Tibial nerve (tissue), 4 donors: ENCODE data around the gene RHBDL1. TPM values are rescaled to one million over a fixed set of nuclear protein-coding genes. Genes with fewer than 3 reads are reported as not detected.
A peak's percentile ranks its signal among the peaks of the same experiment; 100 is the strongest.
"Not testable (repeated sequence)": the region's sequence is repeated elsewhere in the genome, so short reads cannot be mapped to it uniquely, and the experiment has no call there.

ENCODE experiments used
- DNase-seq, 2 donors: peaks; one replicate each; pipeline ENCODE4 v3.0.0-alpha.2; 2019; ENCODE audit warnings: low spot score in 2 of 2
- H3K27ac ChIP-seq, 4 donors: fragments of 200-600 bp; sonication (generic) in 3 of 4; one replicate each; pipeline ENCODE4 v1.5.1; 2017 to 2019; ENCODE audit warnings: mild to moderate bottlenecking in 1 of 4
- H3K27me3 ChIP-seq, 2 donors: fragments of 200-600 bp; sonication (generic) in 1 of 2; one replicate each; pipeline versions ENCODE4 v1.5.1 to v1.6.0; 2017 to 2019
- H3K36me3 ChIP-seq, 3 donors: fragments of 200-600 bp; sonication (generic); one replicate each; pipeline ENCODE4 v1.5.1; 2018 to 2019
- H3K4me1 ChIP-seq, 4 donors: fragments of 200-600 bp; sonication (generic) in 3 of 4; one replicate each; pipeline ENCODE4 v1.5.1; 2017 to 2019
- H3K4me3 ChIP-seq, 4 donors: fragments of 200-600 bp; sonication (generic) in 3 of 4; one replicate each; pipeline ENCODE4 v1.5.1; 2017 to 2019; ENCODE audit warnings: mild to moderate bottlenecking in 1 of 4, moderate library complexity in 1 of 4
- H3K9me3 ChIP-seq, 4 donors: fragments of 200-600 bp; sonication (generic) in 3 of 4; one replicate each; pipeline ENCODE4 v1.5.1; 2017 to 2019
- EP300 ChIP-seq, 2 donors: sonication (generic); formaldehyde crosslinking; IDR thresholded peaks; one replicate each; pipeline ENCODE4 v1.6.1; 2017; ENCODE audit warnings: antibody characterized with exemption in 2 of 2, mild to moderate bottlenecking in 1 of 2
- POLR2A ChIP-seq, 2 donors: fragments of 450-650 bp; IDR thresholded peaks; one replicate each; pipeline ENCODE4 v1.6.1; 2017; ENCODE audit warnings: antibody characterized with exemption in 2 of 2, mild to moderate bottlenecking in 2 of 2, moderate library complexity in 2 of 2
- WGBS, 2 donors: methylation state at CpG; one replicate each; pipeline ENCODE4 v1.1.5; 2018; 5-methylcytosine and 5-hydroxymethylcytosine counted together
- total RNA-seq, 4 donors: library from RNA; depleted of rRNA; stranded (reverse); fragments of >200 nt; gene quantifications; one replicate each; pipeline ENCODE4 v1.1.0, GENCODE V29; 2016
- TF ChIP-seq, protein P1 (sequence below), 5 experiments: fragments of 200-600 bp in 3 of 5; fragments of 450-650 bp in 2 of 5; sonication (generic) in 3 of 5; IDR thresholded peaks; one replicate each; pipeline ENCODE4 v1.5.1; 2016 to 2019; ENCODE audit warnings: antibody characterized with exemption in 5 of 5, mild to moderate bottlenecking in 3 of 5, moderate library complexity in 2 of 5

The RHBDL1 gene
- total RNA-seq, 4 donors from 2014 or later: 0.90 to 3.5 (median 1.9) TPM

DNA sequence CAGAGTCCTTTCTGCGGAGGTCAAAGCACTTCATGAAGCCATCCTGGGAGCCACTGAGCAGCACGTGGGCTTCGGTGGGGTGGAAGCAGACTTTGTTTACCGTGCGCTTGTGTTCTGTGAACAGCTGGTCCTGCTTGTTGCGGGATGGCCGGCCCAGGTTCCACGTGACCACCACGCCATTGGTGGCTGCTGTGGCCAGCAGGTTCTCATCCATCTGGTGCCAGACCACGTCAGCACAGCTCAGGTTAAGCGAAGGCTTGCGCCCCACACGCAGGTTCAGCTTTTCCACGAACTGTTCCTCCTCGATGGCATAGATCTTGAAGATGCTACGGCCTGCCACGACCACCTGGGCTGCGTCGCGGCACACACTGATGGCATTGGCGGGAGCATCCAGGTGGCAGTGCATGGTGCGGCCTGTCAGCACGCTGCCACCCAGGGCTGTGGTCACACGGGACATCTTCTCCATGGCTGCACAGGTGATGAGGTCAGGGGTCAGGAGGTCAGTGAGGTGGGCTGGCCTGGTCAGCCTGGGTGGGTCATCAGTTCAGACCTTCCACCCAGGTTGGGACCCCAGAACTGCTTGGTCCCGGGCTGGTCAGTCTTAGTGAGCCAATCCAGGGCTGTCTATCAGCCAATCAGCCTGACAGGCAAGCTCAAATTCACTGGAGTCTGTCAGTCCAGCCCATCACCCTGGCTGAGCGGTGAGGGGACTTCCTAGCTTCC, 13.9 kb downstream of the RHBDL1 start:
- DNase-seq: no peak
- WGBS, 2 donors: 81 to 90% methylated on average over 24 of the region's 26 CpGs
- peak overlapping the region in 3 of 4 donors; percentile 88 to 94 (median 90) for H3K27ac ChIP-seq
- H3K36me3 ChIP-seq: peaks cover 0 to 32% (median 0%) of the 10 kb centered on the region in 3 donors
- no peak for TF ChIP-seq POLR2A (IDR thresholded peaks at IDR 0.05)
- no peak for TF ChIP-seq EP300 (IDR thresholded peaks at IDR 0.05)
- TF ChIP-seq, protein P1, sequence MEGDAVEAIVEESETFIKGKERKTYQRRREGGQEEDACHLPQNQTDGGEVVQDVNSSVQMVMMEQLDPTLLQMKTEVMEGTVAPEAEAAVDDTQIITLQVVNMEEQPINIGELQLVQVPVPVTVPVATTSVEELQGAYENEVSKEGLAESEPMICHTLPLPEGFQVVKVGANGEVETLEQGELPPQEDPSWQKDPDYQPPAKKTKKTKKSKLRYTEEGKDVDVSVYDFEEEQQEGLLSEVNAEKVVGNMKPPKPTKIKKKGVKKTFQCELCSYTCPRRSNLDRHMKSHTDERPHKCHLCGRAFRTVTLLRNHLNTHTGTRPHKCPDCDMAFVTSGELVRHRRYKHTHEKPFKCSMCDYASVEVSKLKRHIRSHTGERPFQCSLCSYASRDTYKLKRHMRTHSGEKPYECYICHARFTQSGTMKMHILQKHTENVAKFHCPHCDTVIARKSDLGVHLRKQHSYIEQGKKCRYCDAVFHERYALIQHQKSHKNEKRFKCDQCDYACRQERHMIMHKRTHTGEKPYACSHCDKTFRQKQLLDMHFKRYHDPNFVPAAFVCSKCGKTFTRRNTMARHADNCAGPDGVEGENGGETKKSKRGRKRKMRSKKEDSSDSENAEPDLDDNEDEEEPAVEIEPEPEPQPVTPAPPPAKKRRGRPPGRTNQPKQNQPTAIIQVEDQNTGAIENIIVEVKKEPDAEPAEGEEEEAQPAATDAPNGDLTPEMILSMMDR (IDR thresholded peaks at IDR 0.05): no peak
- H3K9me3 ChIP-seq: no peaks in the 10 kb centered on the region
- peaks cover 0 to 23% of the 10 kb centered on the region in 2 donors for H3K27me3 ChIP-seq
- H3K4me3 ChIP-seq: peak overlapping the region; percentile 63 to 99 (median 82)
- H3K4me1 ChIP-seq: peaks cover 0 to 57% (median 24%) of the 10 kb centered on the region in 4 donors

DNA sequence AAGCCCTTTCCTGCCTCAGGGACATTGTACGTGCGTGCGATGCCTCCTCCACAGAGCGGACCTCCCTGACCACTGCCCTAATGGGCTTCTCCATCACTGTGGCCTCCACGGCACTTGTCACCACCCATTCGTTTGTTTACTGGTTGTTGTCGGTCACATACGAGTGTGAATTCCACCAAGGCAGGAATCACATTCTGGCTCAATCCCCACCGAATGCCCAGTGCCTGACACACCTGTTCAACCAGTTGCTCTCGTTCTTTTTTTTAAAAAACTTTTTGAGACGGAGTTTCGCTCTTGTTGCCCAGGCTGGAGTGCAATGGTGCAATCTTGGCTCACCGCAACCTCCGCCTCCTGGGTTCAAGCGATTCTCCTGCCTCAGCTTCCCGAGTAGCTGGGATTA, 15.8 kb downstream of the RHBDL1 start:
- not testable (repeated sequence) for DNase-seq, H3K9me3 ChIP-seq, H3K27ac ChIP-seq, H3K4me3 ChIP-seq
- peaks cover 0 to 20% (median 0%) of the 10 kb centered on the region in 3 donors for H3K36me3 ChIP-seq
- peaks cover 0 to 41% of the 10 kb centered on the region in 2 donors for H3K27me3 ChIP-seq
- peaks cover 0 to 56% (median 27%) of the 10 kb centered on the region in 4 donors for H3K4me1 ChIP-seq
- WGBS, 2 donors: 89 to 92% methylated on average over 16 of the region's 16 CpGs

DNA sequence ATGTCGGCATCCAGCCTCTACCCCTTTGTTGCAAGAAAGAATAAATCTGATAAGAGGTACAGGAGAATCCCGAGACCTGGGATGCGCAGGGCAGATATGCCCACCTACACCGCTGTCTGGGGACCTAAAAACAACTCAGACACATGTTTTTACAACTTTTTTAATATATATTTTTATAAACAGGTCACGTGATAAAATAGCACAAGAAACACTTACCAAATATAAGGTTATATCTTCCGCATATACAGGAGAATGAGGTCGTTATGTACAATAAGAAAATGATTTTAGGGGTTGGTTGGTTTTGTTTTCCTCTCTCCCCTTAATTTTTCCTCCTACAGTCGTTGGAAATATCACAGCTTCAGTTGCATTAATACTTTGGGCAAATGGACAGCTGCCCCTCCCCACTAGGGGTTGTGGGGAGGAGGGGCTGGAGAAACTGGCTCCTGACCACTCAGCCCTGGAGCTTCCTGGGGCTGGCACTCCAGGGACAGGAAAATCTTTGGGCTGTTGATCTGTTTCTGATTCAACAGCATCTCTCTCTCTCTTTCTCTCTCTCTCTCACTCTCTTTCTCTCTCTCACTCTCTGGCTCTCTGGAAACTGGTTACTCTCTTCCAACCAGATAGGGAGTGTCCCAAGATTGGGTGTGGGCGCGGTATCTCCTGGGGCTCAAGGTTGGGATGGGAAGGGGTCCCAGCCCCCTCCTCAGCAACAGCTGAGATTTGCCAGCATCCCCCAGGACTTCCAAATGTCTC, 17.1 kb downstream of the RHBDL1 start:
- H3K9me3 ChIP-seq: no peaks in the 10 kb centered on the region
- no peak overlapping the region for H3K27ac ChIP-seq
- peaks cover 0 to 52% (median 27%) of the 10 kb centered on the region in 4 donors for H3K4me1 ChIP-seq
- WGBS, 2 donors: 63 to 71% methylated on average over 10 of the region's 10 CpGs
- no peak overlapping the region for H3K4me3 ChIP-seq
- no peak for DNase-seq
- H3K27me3 ChIP-seq: peaks cover 0 to 54% of the 10 kb centered on the region in 2 donors
- peaks cover 0 to 14% (median 0%) of the 10 kb centered on the region in 3 donors for H3K36me3 ChIP-seq
- TF ChIP-seq, protein P1 (IDR thresholded peaks at IDR 0.05): no peak
- TF ChIP-seq EP300 (IDR thresholded peaks at IDR 0.05) (no peak), POLR2A (IDR thresholded peaks at IDR 0.05) (no peak)

DNA sequence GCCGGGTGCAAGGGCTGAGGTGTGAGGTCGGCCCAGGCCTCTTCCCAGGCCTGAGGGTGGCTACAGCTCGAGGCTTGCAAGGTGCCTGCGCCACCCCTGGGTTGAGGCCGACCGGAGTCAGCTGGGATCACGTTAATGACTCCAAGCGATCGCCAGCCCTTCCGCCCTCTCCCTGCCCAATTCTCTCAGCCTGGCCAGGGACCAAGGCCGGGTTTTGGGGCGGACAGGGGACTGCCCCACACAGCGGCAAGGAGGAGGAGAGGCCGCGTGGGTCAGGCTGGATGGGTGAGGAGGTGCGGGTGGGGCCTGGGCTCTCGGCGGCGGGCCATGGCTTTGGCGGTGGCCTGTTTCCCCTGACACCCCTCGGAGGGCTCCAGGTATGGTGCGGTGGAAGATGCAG, 17.9 kb downstream of the RHBDL1 start:
- DNase-seq: no peak
- Histone ChIP-seq H3K27me3 (peaks cover 0 to 56% of the 10 kb centered on the region in 2 donors), H3K4me1 (peaks cover 0 to 46% (median 27%) of the 10 kb centered on the region in 4 donors), H3K27ac (no peak overlapping the region), H3K4me3 (no peak overlapping the region), H3K36me3 (peaks cover 0 to 8% (median 0%) of the 10 kb centered on the region in 3 donors), H3K9me3 (no peaks in the 10 kb centered on the region)
- TF ChIP-seq POLR2A (IDR thresholded peaks at IDR 0.05) (no peak), EP300 (IDR thresholded peaks at IDR 0.05) (no peak)
- TF ChIP-seq, protein P1 (IDR thresholded peaks at IDR 0.05): no peak
- WGBS, 2 donors: 29 to 48% methylated on average over 18 to 20 of the region's 22 CpGs

DNA sequence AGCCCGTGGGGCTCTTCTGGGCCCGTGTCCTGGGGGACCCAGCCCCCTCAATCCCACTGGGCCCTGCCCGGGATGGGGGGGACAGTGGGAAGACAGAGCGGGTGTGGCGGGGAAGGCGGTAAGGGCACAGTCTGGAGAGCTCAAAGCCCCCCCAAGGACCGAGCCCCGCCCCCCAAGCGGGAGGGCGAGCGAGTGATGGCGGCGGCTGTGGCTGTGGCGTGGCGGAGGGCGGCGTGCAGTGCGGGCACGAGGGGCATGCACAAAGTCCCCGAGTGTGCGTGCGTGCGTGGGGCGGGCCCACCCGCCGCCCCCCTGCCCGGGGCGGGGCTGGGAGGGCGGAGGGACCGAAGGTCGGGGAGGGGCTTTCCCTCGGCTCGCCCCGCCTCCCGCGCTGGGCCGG, 18.3 kb downstream of the RHBDL1 start:
- WGBS, 2 donors: 3% methylated on average over 20 to 30 of the region's 37 CpGs
- Histone ChIP-seq H3K27ac (no peak overlapping the region), H3K9me3 (no peaks in the 10 kb centered on the region), H3K4me3 (no peak overlapping the region), H3K36me3 (peaks cover 0 to 8% (median 0%) of the 10 kb centered on the region in 3 donors), H3K4me1 (peaks cover 0 to 42% (median 25%) of the 10 kb centered on the region in 4 donors), H3K27me3 (peaks cover 0 to 58% of the 10 kb centered on the region in 2 donors)
- no peak for TF ChIP-seq POLR2A (IDR thresholded peaks at IDR 0.05)
- no peak for TF ChIP-seq EP300 (IDR thresholded peaks at IDR 0.05)
- TF ChIP-seq, protein P1 (IDR thresholded peaks at IDR 0.05): no peak
- no peak for DNase-seq
